Activated CD4-positive, CD25-positive, alpha-beta regulatory T cell treated with anti-CD3 and anti-CD28 coated beads, Interleukin-2, amount 50 U/mL, for 24 hours (primary cell): ENCODE results near the gene KRT78.

Source experiments
- ATAC-seq, 2 donors: fragments of 150-1000 bp; cut with Tn5 transposase; one replicate each; pipeline ENCODE4 v1.10.0; 2021; ENCODE audit warnings: mild to moderate bottlenecking in 1 of 2, moderate library complexity in 1 of 2

KRT78 gene

DNA sequence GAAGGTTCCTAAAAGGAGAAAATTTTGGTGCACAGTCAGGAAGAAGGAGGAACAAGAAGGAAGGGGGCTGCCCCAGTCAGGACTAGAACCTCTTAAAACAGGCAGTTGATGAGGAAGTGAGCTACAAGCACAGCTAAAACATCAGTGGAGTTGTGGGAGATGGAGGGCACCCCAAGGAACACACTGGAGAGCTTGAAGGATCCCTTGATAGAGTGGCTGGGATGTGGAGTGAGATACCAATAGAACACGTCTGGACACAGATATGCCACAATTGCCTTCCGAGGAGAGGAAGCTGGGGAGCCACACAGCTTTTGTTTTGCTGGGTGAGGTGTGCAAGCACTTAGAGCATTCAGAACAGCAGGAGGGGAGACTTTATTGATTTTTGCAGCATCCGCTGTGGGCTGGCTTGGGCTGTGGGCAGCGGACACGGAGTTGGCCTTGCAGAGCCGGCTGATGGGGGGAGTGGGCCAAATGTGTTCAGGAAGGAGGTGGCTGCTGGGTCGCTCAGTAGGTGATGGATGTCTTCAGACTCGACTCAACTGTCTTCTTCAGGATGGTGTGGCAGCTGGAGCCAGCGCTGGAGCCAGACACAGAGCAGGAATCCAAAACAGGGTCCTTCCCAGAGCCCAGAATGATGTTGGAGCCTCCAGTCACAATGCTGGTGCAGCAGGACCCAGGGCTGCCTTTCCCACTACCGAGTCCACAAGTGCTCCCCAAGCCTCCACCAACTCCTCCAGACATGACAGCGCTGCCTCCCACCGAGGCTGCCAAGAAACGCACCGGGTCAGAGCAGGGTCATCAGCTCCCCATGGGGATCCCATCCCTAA lies 10.0 kb downstream of the KRT78 start:
- no peak for ATAC-seq

- ATAC-seq, result no peak
These were observed 10.8 kb downstream of the KRT78 start for GRCh38 chr12:52837781-52838608.

DNA sequence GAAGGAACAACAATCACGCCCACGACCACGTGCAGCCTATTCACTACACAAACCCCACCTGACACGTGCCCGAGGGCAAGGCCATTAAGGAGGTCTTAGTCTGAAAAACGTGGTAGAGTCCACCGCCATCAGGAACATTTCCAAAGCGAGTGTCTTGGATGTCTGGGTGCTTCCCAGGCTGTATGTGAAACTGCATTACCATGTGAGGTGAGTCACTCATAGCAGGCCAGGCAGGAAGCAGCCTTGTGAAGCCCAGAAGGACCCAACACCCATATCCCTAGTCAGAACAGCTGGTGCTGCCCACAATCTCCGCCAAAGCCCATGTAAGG lies 11.4 kb downstream of the KRT78 start:
- no peak for ATAC-seq

DNA sequence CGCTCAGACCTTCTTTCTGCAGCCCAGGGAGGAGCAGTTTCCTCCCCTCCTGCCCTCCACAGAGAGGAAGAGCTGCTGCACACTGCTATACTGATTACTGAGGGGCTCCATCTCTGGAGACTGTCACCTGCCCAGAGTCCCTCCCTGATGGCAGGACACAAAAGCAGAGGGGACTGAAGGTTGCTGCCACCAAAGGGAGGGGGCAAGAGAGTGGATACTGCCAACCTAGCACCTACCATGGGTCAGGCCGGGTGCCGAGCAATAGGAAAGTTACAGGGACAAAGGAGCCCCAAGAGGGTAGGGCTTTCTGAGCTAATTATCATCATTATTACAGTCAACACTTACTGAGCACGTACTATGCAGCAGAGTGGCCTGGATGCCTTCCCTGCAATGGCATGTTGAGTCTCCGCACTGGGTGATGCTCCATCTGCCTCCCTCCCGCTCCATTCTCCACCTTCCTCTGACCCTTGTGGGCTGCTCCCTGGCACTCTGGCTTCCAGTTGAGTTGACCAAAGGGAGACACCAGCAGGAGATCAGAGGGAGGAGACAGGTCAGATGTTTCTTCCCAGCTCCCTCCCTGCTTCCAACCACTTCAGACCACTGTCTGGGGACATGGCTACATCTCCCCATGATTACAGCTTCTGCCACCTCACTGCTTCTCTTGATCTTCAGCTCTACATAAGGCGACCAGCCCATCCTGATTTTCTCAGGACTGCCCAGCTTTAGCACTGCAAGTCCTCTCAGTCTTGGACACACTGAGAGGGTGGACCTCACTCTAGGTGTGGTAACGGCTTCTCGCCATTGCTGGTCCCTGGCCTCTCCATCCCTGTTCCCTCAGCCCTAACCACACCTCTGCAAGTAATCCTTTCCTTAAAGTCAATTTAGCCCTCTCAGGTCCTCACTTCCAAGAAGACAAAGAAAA lies 12.0 kb downstream of the KRT78 start:
- ATAC-seq, result no peak

DNA sequence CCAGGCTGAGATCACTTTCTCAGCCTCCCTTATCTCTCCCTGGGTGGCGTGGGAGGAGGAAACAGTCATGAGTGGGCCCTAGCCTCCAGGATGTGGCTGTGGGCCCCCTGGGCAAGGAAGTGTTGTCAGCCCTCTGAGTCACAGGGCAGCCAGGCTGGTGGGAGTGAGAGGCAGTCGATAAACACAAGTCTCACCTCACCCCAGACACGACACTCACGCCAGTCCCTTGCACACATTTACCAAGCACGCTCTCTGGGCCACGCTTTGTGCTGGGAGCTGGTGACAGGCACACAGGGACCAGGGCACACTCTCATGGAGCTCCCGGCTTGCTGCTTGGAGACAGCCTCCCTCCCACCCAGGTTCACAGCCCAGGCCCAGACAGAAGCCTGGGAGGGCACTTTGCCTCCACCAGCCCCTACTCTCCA lies 12.7 kb downstream of the KRT78 start:
- peak; percentile 61 to 66 for ATAC-seq

- ATAC-seq, result no peak
These were observed 13.3 kb downstream of the KRT78 start for GRCh38 chr12:52835271-52836041.

DNA sequence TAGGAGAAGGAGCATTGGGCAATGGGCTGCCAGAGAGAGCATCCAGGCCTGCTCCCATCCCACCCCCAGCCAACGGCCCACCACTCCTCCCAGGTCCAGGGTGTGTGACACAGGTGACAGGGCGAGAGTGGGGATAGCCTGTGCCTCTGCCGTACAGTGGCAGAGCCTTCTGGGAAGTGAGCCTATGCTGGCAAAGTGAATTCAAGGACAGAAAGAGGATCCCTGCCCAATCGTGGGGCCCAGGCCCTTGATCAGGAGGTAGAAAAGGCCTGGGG lies 14.1 kb downstream of the KRT78 start:
- ATAC-seq, result no peak

DNA sequence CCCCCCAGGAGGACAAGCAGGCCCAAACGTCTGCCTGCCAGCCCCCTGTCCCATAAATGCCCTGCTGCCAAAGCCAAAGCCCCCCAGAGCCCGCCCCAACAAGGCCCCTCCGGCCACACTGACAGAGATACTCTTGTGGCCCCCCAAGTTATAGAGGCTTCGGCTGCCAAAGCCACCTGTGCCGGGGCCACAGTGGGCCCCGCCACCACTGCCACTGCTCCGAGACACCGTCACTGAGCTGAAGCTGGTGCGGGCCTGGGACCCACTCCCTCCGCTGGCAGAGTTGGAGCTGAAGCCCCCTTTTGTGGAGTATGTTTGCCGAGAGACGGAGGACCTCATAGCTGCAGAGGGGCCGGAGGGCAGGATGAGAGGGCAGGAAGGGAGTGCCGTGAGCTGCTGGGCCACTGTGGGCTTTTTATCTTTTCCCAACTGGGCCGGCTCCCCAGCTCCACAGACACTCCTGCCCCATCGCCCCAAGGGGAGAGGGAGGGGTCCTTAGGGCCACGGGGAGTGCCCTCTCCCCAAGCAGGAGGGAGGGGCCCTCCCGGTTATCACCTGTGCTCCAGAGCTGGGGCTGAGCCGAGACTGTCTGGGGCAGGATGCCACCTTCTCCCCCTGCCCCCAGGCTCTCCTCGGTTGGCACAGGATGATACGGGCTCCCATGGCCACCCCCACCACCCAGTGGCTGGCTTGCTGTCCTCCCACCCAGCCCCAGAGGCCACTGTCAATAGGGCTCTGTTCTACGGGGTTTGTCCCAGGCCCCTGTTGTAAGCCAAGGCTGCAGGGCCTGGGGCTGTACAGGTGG lies 14.7 kb downstream of the KRT78 start, which contains the start of gene KRT79:
KRT79 (minus strand) TSS at position 390 of the 805 bp plus-strand sequence; CDS start at position 339, 51 bp downstream.
- no peak for ATAC-seq

GRCh38 chr12:52832985-52833905 lies 15.5 kb downstream of the KRT78 start:
- ATAC-seq, result no peak

GRCh38 chr12:52832451-52832850 lies 16.3 kb downstream of the KRT78 start:
- ATAC-seq, result no peak

- ATAC-seq, result no peak
These were observed 17.5 kb downstream of the KRT78 start for GRCh38 chr12:52831251-52831650.

DNA sequence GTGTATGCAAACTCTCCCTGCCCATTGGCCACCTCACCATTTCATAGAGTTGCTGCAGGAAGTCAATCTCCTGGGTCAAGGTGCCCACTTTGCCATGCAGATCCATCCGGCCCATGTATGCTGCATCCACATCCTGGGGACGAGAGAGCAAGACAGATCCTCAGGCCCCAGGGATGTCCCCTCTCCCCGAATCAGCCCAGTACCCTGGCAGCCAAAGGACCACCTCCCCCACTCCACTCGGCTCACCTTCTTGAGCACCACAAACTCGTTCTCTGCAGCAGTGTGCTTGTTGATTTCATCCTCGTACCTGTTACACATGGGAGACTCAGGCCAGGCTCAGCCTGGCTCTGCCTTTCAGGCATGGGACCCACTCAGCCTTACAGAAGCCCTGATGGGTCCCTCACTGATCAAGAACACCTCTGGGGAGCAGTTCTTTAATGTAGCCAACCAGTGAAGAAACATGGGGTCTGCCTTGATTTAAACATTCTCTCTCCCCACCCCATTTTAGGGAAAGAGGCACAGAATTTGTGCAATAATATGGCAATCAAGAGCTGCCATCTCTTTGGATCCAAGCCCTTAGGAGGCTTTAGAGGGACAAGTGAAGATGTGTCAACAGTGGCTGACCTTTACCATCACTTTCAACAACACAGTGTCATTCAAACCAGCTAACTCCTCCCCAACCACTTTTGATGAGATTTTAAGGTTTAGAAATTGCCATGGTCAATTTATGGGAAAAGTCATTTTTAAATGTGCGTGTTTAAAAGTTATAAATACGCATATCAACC lies 18.6 kb downstream of the KRT78 start:
- no peak for ATAC-seq

- ATAC-seq, result no peak
These were observed 20.2 kb downstream of the KRT78 start for GRCh38 chr12:52828591-52829021.

GRCh38 chr12:52828156-52828555 lies 20.6 kb downstream of the KRT78 start:
- ATAC-seq, result no peak

GRCh38 chr12:52827499-52828090 lies 21.2 kb downstream of the KRT78 start:
- no peak for ATAC-seq

- ATAC-seq, result no peak
These were observed 21.9 kb downstream of the KRT78 start for GRCh38 chr12:52826611-52827498.

DNA sequence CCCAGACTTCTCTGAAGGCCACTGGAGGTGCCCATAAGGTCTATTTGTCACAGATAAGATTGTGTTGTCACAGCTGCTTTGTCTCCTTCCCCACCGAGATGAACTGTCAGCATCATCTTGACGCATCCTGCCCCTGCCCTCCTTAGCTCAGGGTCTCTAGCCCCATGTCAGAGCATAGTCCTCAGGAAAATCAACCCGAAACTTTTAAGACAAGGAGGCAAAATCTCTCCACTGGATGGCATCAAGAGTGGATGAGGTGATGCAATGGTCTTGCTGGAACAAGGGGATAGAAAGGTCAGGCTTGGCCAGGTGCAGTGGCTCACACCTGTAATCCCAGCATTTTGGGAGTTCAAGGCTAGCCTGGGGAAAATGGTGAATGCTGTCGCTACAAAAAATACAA lies 22.8 kb downstream of the KRT78 start:
- ATAC-seq, result no peak
